HG03095 (cell line): ENCODE data around the gene RAB37.

Experiments
- ATAC-seq: cut with Tn5 transposase; IDR thresholded peaks from one replicate; pipeline ENCODE4 v1.9.1; 2021; ENCODE audit warnings: moderate library complexity; ENCODE audit not compliant: unreplicated experiment

The RAB37 gene

GRCh38 chr17:74736513-74737298 is at the start of gene RAB37:
TSS of gene RAB37 (plus strand) at chr17:74737256. CDS start at chr17:74737273, 17 bp downstream.
- ATAC-seq: no peak

GRCh38 chr17:74687886-74688285 is 49.2 kb upstream of the RAB37 start:
- no peak for ATAC-seq

- no peak for ATAC-seq
Measured at GRCh38 chr17:74690409-74690825, 46.6 kb upstream of the RAB37 start.

- ATAC-seq: no peak
Measured at GRCh38 chr17:74691151-74691550, 45.9 kb upstream of the RAB37 start.

GRCh38 chr17:74694081-74694480 is 43.0 kb upstream of the RAB37 start:
- no peak for ATAC-seq

- no peak for ATAC-seq
Measured at GRCh38 chr17:74695629-74696028, 41.4 kb upstream of the RAB37 start.

- no peak for ATAC-seq
Measured at GRCh38 chr17:74697515-74697914, 39.5 kb upstream of the RAB37 start.

- ATAC-seq: no peak
Measured at GRCh38 chr17:74698069-74698468, 39.0 kb upstream of the RAB37 start.

GRCh38 chr17:74699236-74699635 is 37.8 kb upstream of the RAB37 start:
- no peak for ATAC-seq

GRCh38 chr17:74702116-74702871 is 34.8 kb upstream of the RAB37 start:
- ATAC-seq: no peak

- ATAC-seq: no peak
Measured at GRCh38 chr17:74703311-74703710, 33.7 kb upstream of the RAB37 start.

GRCh38 chr17:74704544-74704943 is 32.5 kb upstream of the RAB37 start:
- ATAC-seq: no peak

- ATAC-seq: no peak
Measured at GRCh38 chr17:74711058-74711824, 25.8 kb upstream of the RAB37 start.

- ATAC-seq: no peak
Measured at GRCh38 chr17:74712301-74712700, 24.8 kb upstream of the RAB37 start.

GRCh38 chr17:74712756-74713155 is 24.3 kb upstream of the RAB37 start, which contains the start of gene CD300LF:
TSS of gene CD300LF (minus strand) at chr17:74712923. CDS start at chr17:74712866, 57 bp downstream.
- no peak for ATAC-seq

GRCh38 chr17:74713171-74713755 is 23.8 kb upstream of the RAB37 start:
- no peak for ATAC-seq

- ATAC-seq: no peak
Measured at GRCh38 chr17:74715144-74715543, 21.9 kb upstream of the RAB37 start.

- no peak for ATAC-seq
Measured at GRCh38 chr17:74720506-74720905, 16.6 kb upstream of the RAB37 start.

- ATAC-seq: no peak
Measured at GRCh38 chr17:74722782-74723181, 14.3 kb upstream of the RAB37 start.

GRCh38 chr17:74723891-74724290 is 13.2 kb upstream of the RAB37 start:
- no peak for ATAC-seq

GRCh38 chr17:74725111-74725510 is 11.9 kb upstream of the RAB37 start:
- no peak for ATAC-seq
